ENCODE measurements around the gene LBR. TPM values are rescaled to one million over a fixed set of nuclear protein-coding genes. Genes with fewer than 3 reads are reported as not detected.

LBR gene
- total RNA-seq, 4 donors from 2014 or later: 16.4 to 47.7 (median 22.5) TPM

DNA sequence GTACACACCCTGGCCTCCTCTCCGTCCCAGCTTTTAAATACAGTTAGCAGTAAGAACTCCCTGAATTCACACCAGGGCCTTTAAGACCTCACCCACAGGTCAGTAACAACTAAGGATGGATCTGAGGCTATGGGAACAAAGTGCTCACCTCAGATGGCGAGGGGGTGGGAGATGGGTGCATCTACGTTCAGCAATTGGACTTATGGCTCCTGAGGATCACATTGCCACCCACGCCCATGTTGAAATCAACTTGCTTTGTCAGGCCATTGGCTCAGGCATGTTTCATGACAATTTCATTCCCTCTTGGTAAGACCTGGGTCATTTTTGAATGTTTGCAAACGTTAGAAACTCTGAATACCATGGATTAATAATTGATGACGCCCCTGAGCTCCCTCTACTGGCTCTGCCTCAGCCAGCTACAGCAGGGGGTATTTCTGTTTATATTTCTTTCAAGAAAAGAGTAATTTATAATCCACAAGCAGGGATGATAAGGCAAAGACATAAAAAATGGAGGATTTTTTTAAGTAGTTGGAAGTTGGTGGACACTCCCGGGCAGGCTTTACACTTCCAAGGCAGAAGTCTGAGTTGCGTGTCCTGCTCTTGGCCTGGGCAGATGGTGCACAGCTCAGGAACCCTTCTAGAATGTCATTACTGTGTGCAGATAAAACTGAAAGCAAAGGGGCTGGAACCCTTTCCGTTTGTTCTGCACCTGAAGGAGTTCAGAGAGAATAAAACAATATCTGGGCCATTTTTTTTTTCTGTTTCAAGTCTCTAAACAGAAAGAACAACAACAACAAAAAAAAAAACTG lies 13.7 kb upstream of the LBR start:
- intact Hi-C loops (cut with DNase I; ENCODE audit: low total_unique reads): no loop called here
- 79 to 83% methylated on average over 9 of the region's 9 CpGs for WGBS, 2 donors
- DNase-seq (ENCODE audit: low spot score in 2 of 2): no peak
- no peak overlapping the region for H3K4me3 ChIP-seq (ENCODE audit: low read depth, poor library complexity, severe bottlenecking)
- no peak for TF ChIP-seq POLR2A (IDR thresholded peaks at IDR 0.05)
- TF ChIP-seq, protein P1, sequence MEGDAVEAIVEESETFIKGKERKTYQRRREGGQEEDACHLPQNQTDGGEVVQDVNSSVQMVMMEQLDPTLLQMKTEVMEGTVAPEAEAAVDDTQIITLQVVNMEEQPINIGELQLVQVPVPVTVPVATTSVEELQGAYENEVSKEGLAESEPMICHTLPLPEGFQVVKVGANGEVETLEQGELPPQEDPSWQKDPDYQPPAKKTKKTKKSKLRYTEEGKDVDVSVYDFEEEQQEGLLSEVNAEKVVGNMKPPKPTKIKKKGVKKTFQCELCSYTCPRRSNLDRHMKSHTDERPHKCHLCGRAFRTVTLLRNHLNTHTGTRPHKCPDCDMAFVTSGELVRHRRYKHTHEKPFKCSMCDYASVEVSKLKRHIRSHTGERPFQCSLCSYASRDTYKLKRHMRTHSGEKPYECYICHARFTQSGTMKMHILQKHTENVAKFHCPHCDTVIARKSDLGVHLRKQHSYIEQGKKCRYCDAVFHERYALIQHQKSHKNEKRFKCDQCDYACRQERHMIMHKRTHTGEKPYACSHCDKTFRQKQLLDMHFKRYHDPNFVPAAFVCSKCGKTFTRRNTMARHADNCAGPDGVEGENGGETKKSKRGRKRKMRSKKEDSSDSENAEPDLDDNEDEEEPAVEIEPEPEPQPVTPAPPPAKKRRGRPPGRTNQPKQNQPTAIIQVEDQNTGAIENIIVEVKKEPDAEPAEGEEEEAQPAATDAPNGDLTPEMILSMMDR (IDR thresholded peaks at IDR 0.05): no peak

DNA sequence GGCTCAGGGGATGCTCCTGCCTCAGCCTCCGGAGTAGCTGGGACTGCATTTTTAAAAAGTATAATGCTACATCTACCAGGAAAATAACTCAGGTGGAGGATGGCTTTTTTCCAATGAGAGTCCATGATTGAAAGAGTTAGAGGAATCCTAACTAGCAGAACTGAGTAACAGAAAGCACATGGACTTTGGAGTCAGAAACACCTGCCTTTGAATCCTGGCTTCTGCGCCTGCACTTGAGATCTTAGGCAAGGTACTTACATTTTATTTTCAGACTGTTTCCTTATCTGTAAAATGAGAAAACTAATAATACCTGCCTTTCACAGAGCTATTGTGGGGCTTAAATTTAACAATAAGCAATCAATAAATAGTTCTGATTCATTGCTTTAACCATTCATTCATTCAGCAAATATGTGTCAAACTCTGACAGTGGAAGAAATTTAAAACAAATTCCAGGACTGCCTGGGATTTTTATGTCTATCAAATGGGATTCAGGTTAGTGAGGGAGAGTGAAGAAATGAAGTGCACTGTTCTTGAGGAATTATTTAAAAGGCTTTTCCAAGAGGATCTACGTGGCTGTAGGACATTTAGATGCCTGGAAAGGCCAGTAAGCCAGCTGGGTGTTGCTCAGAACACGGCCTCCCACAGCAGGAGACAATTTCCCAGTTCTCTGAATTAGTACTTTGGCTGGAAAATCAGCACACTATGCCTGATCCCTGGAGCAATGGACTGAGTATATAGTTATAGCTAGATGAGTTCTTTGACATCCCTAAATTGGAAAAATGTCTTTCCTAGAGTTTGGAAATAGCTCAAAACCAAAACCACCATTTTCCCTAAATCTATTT lies 12.8 kb upstream of the LBR start:
- intact Hi-C loops (cut with DNase I; ENCODE audit: low total_unique reads): no loop called here
- no peak for DNase-seq (ENCODE audit: low spot score in 2 of 2)
- WGBS, 2 donors: 73 to 78% methylated on average over 4 of the region's 4 CpGs
- no peak overlapping the region for H3K4me3 ChIP-seq (ENCODE audit: low read depth, poor library complexity, severe bottlenecking)
- TF ChIP-seq, protein P1 (IDR thresholded peaks at IDR 0.05): no peak
- TF ChIP-seq POLR2A (IDR thresholded peaks at IDR 0.05): no peak

DNA sequence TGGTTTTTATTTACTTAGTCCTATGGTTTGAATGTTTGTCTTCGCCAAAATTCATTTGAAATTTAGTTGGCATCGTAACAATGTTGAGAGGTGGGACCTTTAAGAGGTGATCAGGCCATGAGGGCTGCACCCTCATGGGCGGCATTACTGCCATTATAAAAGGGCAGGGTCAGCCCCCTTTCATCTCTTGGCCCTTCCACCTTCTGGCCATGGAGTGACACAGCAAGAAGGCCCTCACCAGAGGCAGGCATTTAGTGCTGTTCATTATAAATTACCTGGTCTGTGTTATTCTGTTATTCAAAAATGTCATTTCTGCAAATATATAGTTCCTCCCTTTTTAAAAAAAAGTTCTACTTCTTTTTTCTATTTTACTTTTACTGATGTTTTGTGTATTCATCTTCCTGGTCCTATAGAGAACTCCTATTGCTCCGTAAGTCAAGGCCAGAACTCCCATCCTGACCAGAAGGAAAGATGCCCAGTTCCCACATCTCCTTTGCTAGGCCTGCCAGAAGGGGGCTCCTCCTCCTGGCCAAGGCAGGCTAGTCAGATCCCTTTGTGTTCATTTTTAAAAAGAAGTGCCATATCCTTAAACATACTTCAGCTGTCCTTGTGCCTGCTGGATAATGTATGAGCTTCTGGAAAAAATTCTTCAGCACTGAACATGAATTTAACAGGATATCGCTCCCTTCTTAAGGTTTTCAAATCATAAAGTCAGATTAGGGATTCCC lies 10.0 kb upstream of the LBR start:
- no peak overlapping the region for H3K4me3 ChIP-seq (ENCODE audit: low read depth, poor library complexity, severe bottlenecking)
- DNase-seq (ENCODE audit: low spot score in 2 of 2): no peak
- intact Hi-C loops (cut with DNase I; ENCODE audit: low total_unique reads): no loop called here
- 93% methylated on average over 5 of the region's 5 CpGs for WGBS, 2 donors
- TF ChIP-seq, protein P1 (IDR thresholded peaks at IDR 0.05): no peak
- TF ChIP-seq POLR2A (IDR thresholded peaks at IDR 0.05): no peak

DNA sequence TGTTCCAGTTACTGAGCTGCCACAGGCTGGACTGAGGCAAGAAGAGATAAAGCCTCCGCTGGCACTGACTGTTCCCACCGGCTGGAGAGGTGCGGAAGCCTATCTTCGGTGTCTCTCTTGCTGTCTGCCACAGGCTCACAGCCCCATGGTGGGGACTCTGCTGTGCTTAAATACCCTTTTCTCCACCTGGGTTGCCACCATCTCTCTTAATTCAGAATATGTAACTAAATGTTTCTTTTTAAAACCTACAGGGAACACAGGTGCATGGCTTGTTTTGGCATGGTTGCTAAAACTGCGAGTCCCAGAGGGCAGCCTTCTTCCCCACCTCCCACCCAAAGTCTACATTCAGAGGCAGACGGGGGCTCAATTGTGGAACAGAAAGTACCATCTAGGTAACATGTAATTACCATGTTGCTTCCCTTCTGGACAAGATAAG lies 8.1 kb upstream of the LBR start:
- intact Hi-C loops (cut with DNase I; ENCODE audit: low total_unique reads): no loop called here
- TF ChIP-seq POLR2A (IDR thresholded peaks at IDR 0.05): no peak
- TF ChIP-seq, protein P1 (IDR thresholded peaks at IDR 0.05): no peak
- no peak overlapping the region for H3K4me3 ChIP-seq (ENCODE audit: low read depth, poor library complexity, severe bottlenecking)
- DNase-seq (ENCODE audit: low spot score in 2 of 2): no peak
- WGBS, 2 donors: 76 to 79% methylated on average over 6 of the region's 6 CpGs

DNA sequence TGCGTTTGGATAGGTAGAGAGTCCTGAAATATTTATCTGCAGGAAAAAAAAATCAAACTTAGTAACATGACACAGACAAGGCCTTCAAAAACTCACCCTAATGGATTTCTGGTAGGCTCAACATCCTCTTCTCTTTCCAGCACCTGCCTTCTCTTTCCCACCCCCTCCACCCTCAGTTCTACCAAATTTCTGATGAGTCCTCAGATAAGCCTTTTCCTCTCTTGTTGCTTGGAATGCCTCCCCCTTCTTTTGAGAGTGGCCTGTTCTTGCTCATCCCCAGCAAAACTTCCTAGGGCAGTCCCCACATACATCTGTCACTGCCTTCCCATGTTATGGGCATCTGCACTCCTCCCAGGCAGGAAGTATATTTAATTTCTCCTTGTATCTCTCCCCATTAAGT lies 7.6 kb upstream of the LBR start:
- intact Hi-C loops (cut with DNase I; ENCODE audit: low total_unique reads): no loop called here
- no peak overlapping the region for H3K4me3 ChIP-seq (ENCODE audit: low read depth, poor library complexity, severe bottlenecking)
- no peak for TF ChIP-seq POLR2A (IDR thresholded peaks at IDR 0.05)
- TF ChIP-seq, protein P1 (IDR thresholded peaks at IDR 0.05): no peak
- WGBS, 2 donors: 89 to 95% methylated on average over 1 of the region's 1 CpG
- DNase-seq (ENCODE audit: low spot score in 2 of 2): no peak
